D721Med (cell line): Measurements from ENCODE around the gene TRERF1.
"Not testable (repeated sequence)": the region's sequence is repeated elsewhere in the genome, so short reads cannot be mapped to it uniquely, and the experiment has no call there.

ENCODE experiments used
- DNase-seq: peaks from one replicate; pipeline ENCODE4 v3.0.0; 2011; ENCODE audit warnings: low spot score; ENCODE audit not compliant: insufficient read length
- FAIRE-seq: peaks from 2 replicates; lab custom pipeline; 2011; peaks lifted over from hg19 to GRCh38; lab: Jason Lieb, UNC
- CTCF ChIP-seq: IDR thresholded peaks from 2 replicates; pipeline ENCODE4 v1.5.1; 2012; ENCODE audit warnings: mild to moderate bottlenecking, control low read depth; ENCODE audit not compliant: insufficient read depth; ENCODE audit errors: missing control alignments

TRERF1 gene

DNA sequence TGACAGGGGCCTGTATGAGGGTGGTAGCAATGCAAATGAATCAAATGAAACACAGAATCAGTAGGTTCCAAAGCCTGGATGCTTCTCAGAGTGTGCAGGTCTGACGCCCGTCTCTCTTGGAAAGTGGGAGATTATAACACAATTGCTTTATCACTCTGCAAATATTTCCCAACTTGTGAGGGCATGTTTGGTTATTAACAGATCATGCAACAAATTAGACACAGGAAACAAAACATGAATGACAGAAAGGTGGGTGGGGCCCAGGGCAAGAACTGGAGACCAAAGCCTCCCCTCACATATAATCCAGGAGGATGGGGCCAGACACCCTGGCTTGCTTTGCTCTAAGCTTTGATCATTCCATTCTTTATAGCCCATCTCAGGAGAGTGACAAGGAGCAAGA, 125.5 kb downstream of the TRERF1 start:
- TF ChIP-seq CTCF = no peak
- no peak for FAIRE-seq
- no peak for DNase-seq

- FAIRE-seq, DNase-seq: not testable (repeated sequence)
Measured at GRCh38 chr6:42324656-42325324, 126.9 kb downstream of the TRERF1 start.

DNA sequence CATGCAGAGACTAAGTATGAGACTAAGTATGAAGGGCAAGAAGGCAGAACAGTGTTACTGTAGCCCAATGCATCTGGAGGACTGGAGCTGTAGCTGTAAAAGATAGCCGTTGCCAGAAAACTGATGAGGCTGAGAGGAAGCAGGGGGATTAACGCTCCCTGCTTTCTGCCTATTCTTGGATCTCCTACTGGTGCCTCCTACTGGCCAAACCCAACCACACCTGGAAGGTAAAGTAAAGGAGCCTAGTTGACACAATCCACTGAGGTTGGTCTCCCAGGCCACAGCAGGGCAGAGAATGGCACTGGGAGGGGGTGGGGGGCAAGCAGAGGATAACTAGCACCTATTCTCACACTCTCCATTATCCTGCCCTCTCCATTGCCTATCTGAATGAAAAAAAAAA, 129.1 kb downstream of the TRERF1 start:
- TF ChIP-seq CTCF = peak; percentile 18
- DNase-seq (no peak), FAIRE-seq (no peak)

DNA sequence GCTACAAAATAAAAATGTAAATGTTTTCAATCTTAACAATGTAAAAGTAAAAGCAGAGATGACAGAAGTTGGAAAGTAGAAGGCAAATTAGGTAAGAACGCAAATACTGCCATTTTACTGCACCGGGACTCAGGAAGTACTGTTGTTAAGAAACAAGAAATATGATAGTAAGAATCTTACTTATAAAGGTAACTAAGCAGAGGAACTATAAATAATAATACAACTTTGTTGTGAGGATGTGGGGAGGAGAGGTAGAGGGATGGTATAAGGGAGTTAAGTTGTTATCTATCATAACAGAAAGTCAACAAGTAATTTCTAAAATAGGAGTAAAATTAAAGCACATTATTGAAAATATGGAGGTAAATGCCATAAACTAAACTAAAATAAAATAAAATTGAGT, 129.8 kb downstream of the TRERF1 start:
- DNase-seq = no peak
- TF ChIP-seq CTCF = no peak
- FAIRE-seq = no peak

DNA sequence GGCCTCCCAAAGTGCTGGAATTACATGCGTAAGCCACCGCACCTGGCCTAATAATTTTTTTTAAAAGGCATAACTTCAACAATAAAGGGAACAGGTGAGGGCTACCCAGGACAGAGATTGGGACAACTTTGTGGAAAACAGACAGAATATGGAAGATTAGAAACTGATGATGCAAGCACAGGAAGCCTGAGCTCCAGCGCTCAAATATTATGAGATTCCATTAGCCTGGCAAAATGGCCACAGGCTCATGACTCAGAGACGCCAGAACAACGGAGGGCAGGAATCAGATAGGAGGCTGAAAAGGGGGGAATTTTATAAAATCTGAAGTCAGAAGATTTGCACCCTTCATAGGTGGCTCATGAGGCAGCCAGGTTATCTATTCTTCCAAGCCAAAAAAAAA, 131.0 kb downstream of the TRERF1 start:
- no peak for FAIRE-seq
- no peak for TF ChIP-seq CTCF
- DNase-seq = no peak

DNA sequence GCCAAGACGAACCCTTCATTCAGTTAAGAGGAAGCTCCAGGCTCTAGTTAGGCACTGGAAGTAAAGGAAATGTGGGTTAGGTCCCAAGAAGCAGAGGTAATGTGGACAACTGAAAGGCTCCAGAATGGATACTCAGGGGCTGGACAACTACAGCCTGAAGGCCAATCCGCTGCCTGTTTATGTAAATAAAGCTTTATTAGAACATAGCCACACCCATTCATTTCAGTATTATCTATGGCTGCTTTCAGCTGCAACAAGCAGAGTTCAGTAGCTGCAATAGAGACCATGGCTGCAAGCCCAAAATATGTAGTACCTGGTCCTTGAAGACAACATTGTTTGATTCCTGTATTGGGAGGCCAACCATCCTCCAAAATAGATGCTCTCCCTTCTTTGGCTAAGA, 133.2 kb downstream of the TRERF1 start:
- FAIRE-seq = no peak
- TF ChIP-seq CTCF = no peak

GRCh38 chr6:42316981-42317380, 134.7 kb downstream of the TRERF1 start:
- DNase-seq (no peak), FAIRE-seq (no peak)
- TF ChIP-seq CTCF = no peak

More for the DNA sequence above, 133.2 kb downstream of the TRERF1 start:
- no peak for DNase-seq
